ENCODE measurements around the gene RAD51C. TPM values are rescaled to one million over a fixed set of nuclear protein-coding genes. Genes with fewer than 3 reads are reported as not detected.
A peak's percentile ranks its signal among the peaks of the same experiment; 100 is the strongest.
"Not testable (repeated sequence)": the region's sequence is repeated elsewhere in the genome, so short reads cannot be mapped to it uniquely, and the experiment has no call there.

RAD51C gene
- total RNA-seq, 1 donor from 2014 or later, result 48.7 TPM

DNA sequence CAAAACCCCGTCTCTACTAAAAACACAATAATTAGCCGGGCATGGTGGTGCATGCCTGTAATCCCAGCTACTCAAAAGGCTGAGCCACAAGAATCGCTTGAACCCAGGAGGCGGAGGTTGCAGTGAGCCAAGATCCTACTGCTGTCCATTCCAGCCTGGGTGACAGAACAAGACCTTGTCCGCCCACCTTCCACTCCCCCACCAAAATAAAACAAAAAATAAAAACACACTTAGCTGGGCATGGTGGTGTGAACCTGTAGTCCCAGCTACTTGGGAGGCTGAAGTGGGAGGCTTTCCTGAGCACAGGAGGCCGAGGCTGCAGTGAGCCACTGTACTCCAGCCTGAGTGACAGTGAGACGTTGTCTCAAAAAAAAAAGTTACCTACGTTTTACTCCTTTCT, 66.5 kb downstream of the RAD51C start:
- Mint-ChIP-seq H3K4me1 (peaks cover 15% of the 10 kb centered on the region), H3K4me3 (peak overlapping the region; percentile 69), H3K27ac (ENCODE audit: unreplicated experiment) (no peak overlapping the region), H3K27me3 (ENCODE audit: low read depth) (peaks cover 3% of the 10 kb centered on the region), H3K36me3 (ENCODE audit: low read depth) (peaks cover 3% of the 10 kb centered on the region), H3K9me3 (no peaks in the 10 kb centered on the region)
- TF ChIP-seq, protein P1, sequence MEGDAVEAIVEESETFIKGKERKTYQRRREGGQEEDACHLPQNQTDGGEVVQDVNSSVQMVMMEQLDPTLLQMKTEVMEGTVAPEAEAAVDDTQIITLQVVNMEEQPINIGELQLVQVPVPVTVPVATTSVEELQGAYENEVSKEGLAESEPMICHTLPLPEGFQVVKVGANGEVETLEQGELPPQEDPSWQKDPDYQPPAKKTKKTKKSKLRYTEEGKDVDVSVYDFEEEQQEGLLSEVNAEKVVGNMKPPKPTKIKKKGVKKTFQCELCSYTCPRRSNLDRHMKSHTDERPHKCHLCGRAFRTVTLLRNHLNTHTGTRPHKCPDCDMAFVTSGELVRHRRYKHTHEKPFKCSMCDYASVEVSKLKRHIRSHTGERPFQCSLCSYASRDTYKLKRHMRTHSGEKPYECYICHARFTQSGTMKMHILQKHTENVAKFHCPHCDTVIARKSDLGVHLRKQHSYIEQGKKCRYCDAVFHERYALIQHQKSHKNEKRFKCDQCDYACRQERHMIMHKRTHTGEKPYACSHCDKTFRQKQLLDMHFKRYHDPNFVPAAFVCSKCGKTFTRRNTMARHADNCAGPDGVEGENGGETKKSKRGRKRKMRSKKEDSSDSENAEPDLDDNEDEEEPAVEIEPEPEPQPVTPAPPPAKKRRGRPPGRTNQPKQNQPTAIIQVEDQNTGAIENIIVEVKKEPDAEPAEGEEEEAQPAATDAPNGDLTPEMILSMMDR (conservative IDR thresholded peaks at IDR 0.05), result no peak
- DNase-seq (ENCODE audit: low read depth, low spot score), result no peak

DNA sequence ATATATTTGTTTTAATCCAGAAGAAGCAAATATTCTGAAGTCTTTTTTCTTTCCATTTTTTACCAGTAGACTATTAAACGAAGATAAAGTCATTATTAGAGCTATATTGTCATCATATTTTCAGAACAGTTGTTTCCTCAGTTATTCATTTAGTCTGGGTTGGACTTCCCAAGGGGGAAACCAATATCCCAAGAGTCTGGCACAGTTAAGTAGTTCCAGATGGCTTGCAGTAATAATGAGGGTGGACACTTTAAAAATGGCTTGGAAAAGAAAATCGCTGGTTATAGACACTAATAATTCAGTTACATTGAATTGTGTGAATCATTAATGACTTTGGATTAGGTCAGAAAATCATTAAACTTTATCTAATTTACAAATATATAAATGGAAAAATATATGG, 67.1 kb downstream of the RAD51C start:
- DNase-seq (ENCODE audit: low read depth, low spot score), result no peak
- TF ChIP-seq, protein P1 (conservative IDR thresholded peaks at IDR 0.05), result no peak
- Mint-ChIP-seq H3K4me1 (peaks cover 16% of the 10 kb centered on the region), H3K4me3 (peak overlapping the region; percentile 69), H3K27ac (ENCODE audit: unreplicated experiment) (no peak overlapping the region), H3K27me3 (ENCODE audit: low read depth) (peaks cover 2% of the 10 kb centered on the region), H3K36me3 (ENCODE audit: low read depth) (peaks cover 3% of the 10 kb centered on the region), H3K9me3 (no peaks in the 10 kb centered on the region)

DNA sequence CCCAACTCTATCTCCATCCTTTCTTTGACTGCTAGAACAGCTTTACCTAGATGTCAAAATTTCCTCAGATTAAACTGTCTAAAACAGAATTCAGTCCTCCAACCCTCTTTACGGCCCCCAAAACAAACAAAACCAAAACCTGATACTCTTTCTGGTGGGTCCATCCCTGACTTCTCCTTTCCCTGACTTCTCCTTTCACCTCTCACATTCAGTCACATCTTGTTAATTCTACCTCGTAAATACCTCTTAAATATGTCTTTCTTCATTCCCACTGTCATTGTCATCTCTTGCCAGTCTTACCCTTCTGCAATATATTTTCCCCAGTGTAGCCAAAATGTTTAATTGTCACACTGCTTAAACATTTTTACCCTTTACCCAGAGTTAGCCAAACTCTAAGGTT, 67.8 kb downstream of the RAD51C start:
- Mint-ChIP-seq H3K9me3 (no peaks in the 10 kb centered on the region), H3K27ac (ENCODE audit: unreplicated experiment) (no peak overlapping the region), H3K36me3 (ENCODE audit: low read depth) (peaks cover 3% of the 10 kb centered on the region), H3K4me3 (peak overlapping the region; percentile 7), H3K4me1 (peaks cover 17% of the 10 kb centered on the region), H3K27me3 (ENCODE audit: low read depth) (no peaks in the 10 kb centered on the region)
- TF ChIP-seq, protein P1 (conservative IDR thresholded peaks at IDR 0.05), result no peak
- DNase-seq (ENCODE audit: low read depth, low spot score), result no peak

DNA sequence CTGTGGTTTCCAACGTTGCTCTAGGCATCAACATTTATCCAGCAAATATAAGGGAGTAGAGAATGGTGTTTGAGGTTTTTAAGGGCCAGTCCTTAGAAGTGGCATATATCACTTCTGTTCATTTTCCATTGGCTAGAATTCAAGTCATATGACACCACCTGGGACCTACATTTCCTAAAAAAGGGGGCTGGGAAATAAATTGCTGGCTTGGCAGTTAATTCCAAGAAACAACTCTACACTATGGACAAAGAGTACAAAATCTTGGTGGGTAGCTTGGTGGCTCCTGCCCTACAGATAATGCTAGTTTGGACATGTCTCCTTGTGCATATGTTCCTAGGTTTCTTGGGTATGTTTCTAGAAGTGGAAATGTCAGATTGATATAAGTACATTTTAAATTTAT, 70.9 kb downstream of the RAD51C start:
- H3K27me3 Mint-ChIP-seq (ENCODE audit: low read depth), result no peaks in the 10 kb centered on the region
- no peak overlapping the region for H3K27ac Mint-ChIP-seq (ENCODE audit: unreplicated experiment)
- peaks cover 3% of the 10 kb centered on the region for H3K36me3 Mint-ChIP-seq (ENCODE audit: low read depth)
- TF ChIP-seq, protein P1 (conservative IDR thresholded peaks at IDR 0.05), result no peak
- no peak overlapping the region for H3K4me3 Mint-ChIP-seq
- no peak for DNase-seq (ENCODE audit: low read depth, low spot score)
- H3K9me3 Mint-ChIP-seq, result no peaks in the 10 kb centered on the region
- H3K4me1 Mint-ChIP-seq, result peaks cover 4% of the 10 kb centered on the region

DNA sequence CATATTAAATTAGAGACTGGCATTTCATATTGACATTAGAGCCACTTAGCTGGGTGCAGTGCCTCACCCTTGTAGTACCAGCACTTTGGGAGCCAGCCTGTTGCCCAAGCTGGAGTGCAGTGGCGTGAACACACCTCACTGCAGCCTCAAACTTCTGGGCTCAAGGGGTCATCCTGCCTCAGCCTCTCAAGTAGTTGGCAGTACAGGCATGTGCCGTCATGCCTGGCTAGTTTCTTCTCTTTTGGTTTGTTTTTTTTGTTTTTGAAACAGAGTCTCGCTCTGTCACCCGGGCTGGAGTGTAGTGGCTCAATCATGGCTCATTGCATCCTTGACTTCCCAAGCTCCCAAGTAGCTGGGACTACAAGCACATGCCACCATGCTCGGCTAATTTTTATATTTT, 72.0 kb downstream of the RAD51C start:
- H3K27me3 Mint-ChIP-seq (ENCODE audit: low read depth), result no peaks in the 10 kb centered on the region
- H3K36me3 Mint-ChIP-seq (ENCODE audit: low read depth), result peaks cover 3% of the 10 kb centered on the region
- peaks cover 4% of the 10 kb centered on the region for H3K4me1 Mint-ChIP-seq
- H3K9me3 Mint-ChIP-seq, result no peaks in the 10 kb centered on the region
- TF ChIP-seq, protein P1 (conservative IDR thresholded peaks at IDR 0.05), result no peak
- H3K27ac Mint-ChIP-seq (ENCODE audit: unreplicated experiment), result no peak overlapping the region
- no peak for DNase-seq (ENCODE audit: low read depth, low spot score)
- H3K4me3 Mint-ChIP-seq, result no peak overlapping the region

DNA sequence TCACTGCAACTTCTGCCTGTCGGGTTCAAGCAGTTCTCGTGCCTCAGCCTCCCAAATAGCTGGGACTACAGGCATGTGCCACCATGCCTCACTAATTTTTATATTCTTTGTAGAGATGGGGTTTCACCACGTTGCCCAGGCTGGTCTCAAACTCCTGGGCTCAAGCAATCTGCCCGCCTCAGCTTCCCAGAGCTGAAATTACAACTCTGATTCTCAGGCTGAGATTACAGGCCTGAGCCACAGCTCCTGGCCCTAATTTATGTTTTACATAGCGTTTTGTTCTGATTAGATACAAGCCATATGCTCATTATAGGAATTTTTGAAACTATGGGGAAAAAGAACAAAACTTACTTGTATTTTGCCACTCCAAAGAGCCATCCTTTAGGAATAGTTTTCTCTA, 86.1 kb downstream of the RAD51C start:
- H3K4me3 Mint-ChIP-seq; DNase-seq (ENCODE audit: low read depth, low spot score); H3K4me1 Mint-ChIP-seq; H3K36me3 Mint-ChIP-seq (ENCODE audit: low read depth); H3K9me3 Mint-ChIP-seq; H3K27ac Mint-ChIP-seq (ENCODE audit: unreplicated experiment); H3K27me3 Mint-ChIP-seq (ENCODE audit: low read depth): not testable (repeated sequence)

Data from neural crest cell (in vitro differentiated cells).